GM18498 (cell line): ENCODE results near the gene NDUFV1.
A peak's percentile ranks its signal among the peaks of the same experiment; 100 is the strongest.
"Not testable (repeated sequence)": the region's sequence is repeated elsewhere in the genome, so short reads cannot be mapped to it uniquely, and the experiment has no call there.

Experiments
- ATAC-seq: cut with Tn5 transposase; IDR thresholded peaks from one replicate; pipeline ENCODE4 v1.9.1; 2021; ENCODE audit warnings: mild to moderate bottlenecking, moderate library complexity; ENCODE audit not compliant: unreplicated experiment

Gene NDUFV1

GRCh38 chr11:67606492-67607295 lies at the start of gene NDUFV1:
NDUFV1 (plus strand) TSS chr11:67606936; CDS start chr11:67607005, 69 bp downstream.
- peak; percentile 96 for ATAC-seq

- ATAC-seq, result no peak
These were observed 48.5 kb upstream of the NDUFV1 start for GRCh38 chr11:67558084-67558772.

- peak; percentile 72 for ATAC-seq
These were observed 44.6 kb upstream of the NDUFV1 start for GRCh38 chr11:67561971-67562619.

GRCh38 chr11:67562963-67563704 lies 43.6 kb upstream of the NDUFV1 start:
- no peak for ATAC-seq

GRCh38 chr11:67563705-67564114 lies 43.0 kb upstream of the NDUFV1 start:
- ATAC-seq, result not testable (repeated sequence)

- ATAC-seq, result no peak
These were observed 42.5 kb upstream of the NDUFV1 start for GRCh38 chr11:67564230-67564629.

GRCh38 chr11:67571443-67571842 lies 35.3 kb upstream of the NDUFV1 start:
- no peak for ATAC-seq

- no peak for ATAC-seq
These were observed 34.4 kb upstream of the NDUFV1 start for GRCh38 chr11:67572305-67572704.

- no peak for ATAC-seq
These were observed 33.9 kb upstream of the NDUFV1 start for GRCh38 chr11:67572747-67573419.

GRCh38 chr11:67574938-67575337 lies 31.8 kb upstream of the NDUFV1 start:
- ATAC-seq, result no peak

- no peak for ATAC-seq
These were observed 29.8 kb upstream of the NDUFV1 start for GRCh38 chr11:67576735-67577475.

- ATAC-seq, result no peak
These were observed 28.8 kb upstream of the NDUFV1 start for GRCh38 chr11:67577951-67578350.

- ATAC-seq, result no peak
These were observed 25.3 kb upstream of the NDUFV1 start for GRCh38 chr11:67581469-67581868.

- no peak for ATAC-seq
These were observed 24.7 kb upstream of the NDUFV1 start for GRCh38 chr11:67582011-67582410.

- peak; percentile 66 for ATAC-seq
These were observed 23.2 kb upstream of the NDUFV1 start, which contains the start of gene GSTP1 for GRCh38 chr11:67583247-67584204. GSTP1 (plus strand) TSS chr11:67583812; CDS start chr11:67583844, 32 bp downstream.

- ATAC-seq, result no peak
These were observed 22.4 kb upstream of the NDUFV1 start for GRCh38 chr11:67584205-67584880.

GRCh38 chr11:67584881-67585873 lies 21.6 kb upstream of the NDUFV1 start:
- no peak for ATAC-seq
